Stimulated activated CD8-positive, alpha-beta memory T cell treated with anti-CD3 and anti-CD28 coated beads, Interleukin-7, amount 100 ng/mL, for 24 hours (primary cell): ENCODE measurements around the gene NUP214.
"Not testable (repeated sequence)": the region's sequence is repeated elsewhere in the genome, so short reads cannot be mapped to it uniquely, and the experiment has no call there.

Source experiments
- DNase-seq: peaks from one replicate; pipeline ENCODE4 v3.0.0-alpha.2; 2020; ENCODE audit warnings: low read depth

Gene NUP214

GRCh38 chr9:131259916-131260597 lies 134.7 kb downstream of the NUP214 start:
- DNase-seq = no peak

- DNase-seq = no peak
These were observed 135.5 kb downstream of the NUP214 start for GRCh38 chr9:131260751-131261452.

GRCh38 chr9:131262327-131263032 lies 137.1 kb downstream of the NUP214 start:
- no peak for DNase-seq

GRCh38 chr9:131263033-131263343 lies 137.6 kb downstream of the NUP214 start:
- not testable (repeated sequence) for DNase-seq

- DNase-seq = no peak
These were observed 138.3 kb downstream of the NUP214 start for GRCh38 chr9:131263701-131264100.

GRCh38 chr9:131264231-131264630 lies 138.8 kb downstream of the NUP214 start:
- no peak for DNase-seq

- DNase-seq = no peak
These were observed 141.2 kb downstream of the NUP214 start for GRCh38 chr9:131266266-131267229.

GRCh38 chr9:131270171-131271015 lies 145.0 kb downstream of the NUP214 start:
- no peak for DNase-seq

- DNase-seq = not testable (repeated sequence)
These were observed 145.6 kb downstream of the NUP214 start for GRCh38 chr9:131271016-131271273.

GRCh38 chr9:131271506-131271931 lies 146.1 kb downstream of the NUP214 start:
- DNase-seq = no peak

- DNase-seq = no peak
These were observed 146.8 kb downstream of the NUP214 start for GRCh38 chr9:131272212-131272611.

- no peak for DNase-seq
These were observed 147.9 kb downstream of the NUP214 start for GRCh38 chr9:131273146-131273855.

- DNase-seq = no peak
These were observed 148.7 kb downstream of the NUP214 start for GRCh38 chr9:131273856-131274673.

- no peak for DNase-seq
These were observed 149.4 kb downstream of the NUP214 start for GRCh38 chr9:131274674-131275331.

GRCh38 chr9:131275332-131276093 lies 150.1 kb downstream of the NUP214 start:
- DNase-seq = no peak

- DNase-seq = no peak
These were observed 150.9 kb downstream of the NUP214 start, which contains the start of gene FAM78A for GRCh38 chr9:131276094-131276888. Gene FAM78A, minus strand, starts transcription at chr9:131276510. Its CDS starts 331 bp downstream, at chr9:131276179.

- DNase-seq = no peak
These were observed 151.5 kb downstream of the NUP214 start for GRCh38 chr9:131276891-131277286.
